ENCODE measurements around the gene SENP2. TPM values are rescaled to one million over a fixed set of nuclear protein-coding genes. Genes with fewer than 3 reads are reported as not detected.

The SENP2 gene
- total and polyA plus RNA-seq, 10 of the 15 experiments (the other 5 are each of a cell fraction or from before 2014, with no cell fraction given) = 9.0 to 42.7 (median 25.1) TPM

- no peak for TF ChIP-seq WRNIP1 (IDR thresholded peaks at IDR 0.05; ENCODE audit: borderline replicate concordance, low read depth, low read length)
- TF ChIP-seq CEBPB (IDR thresholded peaks at IDR 0.05; ENCODE audit: borderline replicate concordance in 1 of 2, low read depth in 2 of 2, low read length in 2 of 2) = no peak
- no peak for TF ChIP-seq CEBPZ (IDR thresholded peaks at IDR 0.05; ENCODE audit: low read depth, low read length)
- no peak for TF ChIP-seq IRF5 (IDR thresholded peaks at IDR 0.05; ENCODE audit: borderline replicate concordance)
- no peak for TF ChIP-seq SMAD5 (IDR thresholded peaks at IDR 0.05; ENCODE audit: low read depth)
- TF ChIP-seq EP300 (IDR thresholded peaks at IDR 0.05; ENCODE audit: borderline replicate concordance in 1 of 2, control insufficient read depth in 1 of 2, low read depth in 2 of 2, low read length in 2 of 2) = no peak
- TF ChIP-seq NRF1 (conservative IDR thresholded peaks at IDR 0.05; ENCODE audit: low read depth, low read length) = no peak
- no peak for TF ChIP-seq ZNF274 (IDR thresholded peaks at IDR 0.05; ENCODE audit: insufficient read depth, insufficient read length)
- TF ChIP-seq SPI1 (IDR thresholded peaks at IDR 0.05; ENCODE audit: borderline replicate concordance, insufficient read depth, low read depth, low read length) = no peak
- no peak for TF ChIP-seq CHD2 (IDR thresholded peaks at IDR 0.05; ENCODE audit: borderline replicate concordance, low read depth, low read length)
- TF ChIP-seq PAX8 (IDR thresholded peaks at IDR 0.05) = no peak
- no peak for TF ChIP-seq ZNF24 (IDR thresholded peaks at IDR 0.05)
- no peak for TF ChIP-seq SUPT20H (IDR thresholded peaks at IDR 0.05; ENCODE audit: borderline replicate concordance, control insufficient read depth, low read depth, low read length)
- TF ChIP-seq SUZ12 (IDR thresholded peaks at IDR 0.05; ENCODE audit: unreplicated experiment) = no peak
- no peak for TF ChIP-seq ZNF622 (IDR thresholded peaks at IDR 0.05)
- H3K4me2 ChIP-seq (ENCODE audit: control insufficient read depth, insufficient read depth) = peak overlapping the region; percentile 4
Observed at GRCh38 chr3:185647134-185647879, 61.2 kb downstream of the SENP2 start.

More at GRCh38 chr3:185647134-185647879, 61.2 kb downstream of the SENP2 start:
- ATAC-seq (peak; percentile 21; the same call in 2 of the 3 replicates), DNase-seq (ENCODE audit: low read depth, low spot score) (no peak), FAIRE-seq (no peak)
- ChIA-PET RAD21 (ENCODE audit: unreplicated experiment) (interaction anchor here (0.7 kb wide), 1 partner anchor 186 kb away, joined by 3 read pairs; no protein-coding TSS in a partner anchor), POLR2A (interaction anchor here (1.2 kb wide), 1 partner anchor 13 kb away, joined by 3 read pairs; no protein-coding TSS in a partner anchor), CTCF (interaction anchor here (1.2 to 1.8 kb wide), 2 partner anchors 13 to 15 kb away, joined by 3 to 18 read pairs; no protein-coding TSS in a partner anchor), SMC1A (ENCODE audit: uncharacterized antibody, unreplicated experiment) (interaction anchor here (0.6 to 1.2 kb wide), 2 partner anchors 13 to 409 kb away, joined by 3 to 5 read pairs; no protein-coding TSS in a partner anchor)
- WGBS (ENCODE audit: insufficient coverage, insufficient replicate concordance, low lambda C conversion rate, missing lambda C conversion rate) = 14% methylated on average over 16 of the region's 19 CpGs
- H3K27ac ChIP-seq (ENCODE audit: control insufficient read depth, insufficient read depth) = no peak overlapping the region
- no peaks in the 10 kb centered on the region for H4K20me1 ChIP-seq (ENCODE audit: control insufficient read depth, insufficient read depth)
- H3K36me3 ChIP-seq (ENCODE audit: control insufficient read depth in 2 of 2, insufficient read depth in 2 of 2, low read length in 1 of 2) = no peaks in the 10 kb centered on the region
- peak overlapping the region; percentile 62 for H2AFZ ChIP-seq (ENCODE audit: control insufficient read depth, low read depth, low read length)
- BruUV-seq (replicated peaks) = no TSS peak
- H3K79me2 ChIP-seq (ENCODE audit: control insufficient read depth, insufficient read depth, low read length) = no peaks in the 10 kb centered on the region
- H3K9me3 ChIP-seq (replicated peaks; ENCODE audit: control insufficient read depth, insufficient read depth, low read length) = no peaks in the 10 kb centered on the region
- H3K9ac ChIP-seq (ENCODE audit: control insufficient read depth, insufficient read depth, low read length) = no peak overlapping the region
- in situ Hi-C loops (cut with MboI) (no loop called here), intact Hi-C loops (cut with micrococcal nuclease; ENCODE audit: unreplicated experiment) (no loop called here)
- peaks cover 0 to 1% of the 10 kb centered on the region in 2 experiments; a peak in 2 of 4 replicates for H3K27me3 ChIP-seq (replicated peaks in 1 of 2; ENCODE audit: control insufficient read depth in 2 of 2, insufficient read depth in 2 of 2, low read length in 1 of 2)
- H3K4me1 ChIP-seq (ENCODE audit: control insufficient read depth, insufficient read depth, low read length) = peaks cover 5% of the 10 kb centered on the region; the same call in 1 of the 2 replicates
- no peak overlapping the region; the same call in 1 of the 2 replicates for H3K4me3 ChIP-seq

Data from GM12878 (cell line).